HG03103 (cell line): ENCODE measurements around the gene TBC1D22A.

Experiments
- ATAC-seq: cut with Tn5 transposase; IDR thresholded peaks from one replicate; pipeline ENCODE4 v1.9.1; 2021; ENCODE audit warnings: low read depth; ENCODE audit not compliant: unreplicated experiment

Gene TBC1D22A

DNA sequence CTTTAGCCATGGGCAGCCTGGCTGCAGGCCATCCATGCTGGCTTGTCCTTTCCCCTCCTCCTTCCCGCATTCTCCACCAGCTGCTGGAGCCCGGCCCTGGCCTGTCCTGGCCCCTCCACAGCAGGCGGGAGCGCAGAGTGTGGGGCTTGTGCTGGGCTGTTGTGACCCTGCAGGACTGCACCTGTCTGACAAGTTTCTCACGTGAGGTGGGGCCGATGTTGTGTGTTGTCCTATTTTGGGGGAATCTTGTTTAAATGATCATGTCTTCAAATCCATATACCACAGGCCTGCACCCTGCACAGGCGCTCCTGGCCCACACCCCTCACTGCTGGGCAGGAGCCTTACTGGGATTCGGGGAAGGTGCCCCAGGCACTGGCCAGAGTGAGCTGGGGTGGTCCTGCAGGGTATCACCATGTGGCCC lies 30.4 kb downstream of the TBC1D22A start:
- no peak for ATAC-seq

DNA sequence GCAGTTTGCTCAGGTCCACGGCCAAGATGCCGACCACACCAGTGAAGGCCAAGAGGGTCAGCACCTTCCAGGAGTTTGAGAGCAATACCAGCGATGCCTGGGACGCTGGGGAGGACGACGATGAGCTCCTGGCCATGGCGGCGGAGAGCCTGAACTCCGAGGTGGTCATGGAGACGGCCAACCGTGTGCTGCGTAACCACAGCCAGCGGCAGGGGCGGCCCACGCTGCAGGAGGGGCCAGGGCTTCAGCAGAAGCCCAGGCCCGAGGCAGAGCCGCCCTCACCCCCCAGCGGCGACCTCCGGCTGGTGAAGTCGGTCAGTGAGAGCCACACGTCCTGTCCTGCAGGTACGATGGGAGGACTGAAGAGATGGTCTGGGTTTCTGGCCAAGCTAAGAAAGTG lies 31.0 kb downstream of the TBC1D22A start:
- ATAC-seq: no peak

DNA sequence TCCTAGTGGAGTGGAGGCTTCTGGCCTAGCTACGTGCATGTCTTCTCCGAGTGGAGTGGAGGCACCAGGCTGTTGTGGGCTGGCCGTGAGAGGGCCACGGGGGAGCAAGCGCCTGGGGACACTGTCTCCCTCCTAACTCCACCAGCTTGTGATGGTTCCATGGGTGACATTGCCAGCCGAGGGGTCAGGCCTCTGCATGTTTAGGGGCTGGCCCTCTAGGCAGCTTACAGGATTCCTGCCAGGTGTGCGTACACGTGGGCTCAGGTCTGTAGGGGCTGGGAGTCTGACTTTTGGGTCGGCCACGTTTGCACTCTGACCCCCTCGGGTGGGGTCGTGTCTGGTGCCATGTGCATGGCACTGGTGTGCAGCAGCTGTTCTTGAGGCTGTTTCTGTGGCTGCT lies 31.6 kb downstream of the TBC1D22A start:
- no peak for ATAC-seq

DNA sequence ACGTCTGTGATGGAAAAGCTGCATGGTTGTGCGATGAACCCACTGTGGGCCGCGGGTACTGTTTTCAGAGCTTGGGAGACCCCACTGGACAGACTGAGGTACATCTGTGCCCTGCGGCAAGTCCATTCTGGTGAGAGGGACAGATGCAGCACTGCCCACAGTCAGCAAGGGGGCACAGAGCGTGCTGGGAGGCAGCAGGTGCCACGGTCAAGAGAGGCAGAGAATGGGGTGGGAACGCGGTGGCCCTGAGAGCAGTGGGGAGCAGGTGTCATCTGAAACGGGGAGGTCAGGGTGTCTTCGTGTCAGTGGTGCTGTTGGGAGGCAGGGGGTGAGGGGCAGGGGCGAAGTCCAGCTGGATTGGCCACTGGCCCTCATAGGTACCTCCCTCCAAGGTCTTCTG lies 32.0 kb downstream of the TBC1D22A start:
- ATAC-seq: no peak

DNA sequence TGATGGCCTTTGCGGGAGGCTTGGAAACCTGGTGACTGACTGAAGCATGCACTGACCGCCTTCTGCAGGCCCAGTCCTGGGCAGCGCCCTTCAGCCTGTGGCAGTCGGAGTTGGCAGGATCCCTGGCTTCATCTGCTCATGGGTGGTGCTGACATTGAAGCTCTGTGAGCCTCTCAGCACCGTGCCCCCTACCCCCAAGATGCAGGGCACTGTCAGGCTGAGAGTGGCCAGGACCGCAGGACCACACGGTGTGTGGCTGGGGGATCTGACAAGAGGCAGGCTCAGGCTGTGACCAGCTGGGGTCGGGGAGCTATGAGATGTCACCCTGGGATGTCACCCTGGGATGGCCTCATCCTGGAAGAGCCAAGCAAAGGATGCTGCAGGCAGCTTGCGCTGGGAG lies 32.7 kb downstream of the TBC1D22A start:
- no peak for ATAC-seq

DNA sequence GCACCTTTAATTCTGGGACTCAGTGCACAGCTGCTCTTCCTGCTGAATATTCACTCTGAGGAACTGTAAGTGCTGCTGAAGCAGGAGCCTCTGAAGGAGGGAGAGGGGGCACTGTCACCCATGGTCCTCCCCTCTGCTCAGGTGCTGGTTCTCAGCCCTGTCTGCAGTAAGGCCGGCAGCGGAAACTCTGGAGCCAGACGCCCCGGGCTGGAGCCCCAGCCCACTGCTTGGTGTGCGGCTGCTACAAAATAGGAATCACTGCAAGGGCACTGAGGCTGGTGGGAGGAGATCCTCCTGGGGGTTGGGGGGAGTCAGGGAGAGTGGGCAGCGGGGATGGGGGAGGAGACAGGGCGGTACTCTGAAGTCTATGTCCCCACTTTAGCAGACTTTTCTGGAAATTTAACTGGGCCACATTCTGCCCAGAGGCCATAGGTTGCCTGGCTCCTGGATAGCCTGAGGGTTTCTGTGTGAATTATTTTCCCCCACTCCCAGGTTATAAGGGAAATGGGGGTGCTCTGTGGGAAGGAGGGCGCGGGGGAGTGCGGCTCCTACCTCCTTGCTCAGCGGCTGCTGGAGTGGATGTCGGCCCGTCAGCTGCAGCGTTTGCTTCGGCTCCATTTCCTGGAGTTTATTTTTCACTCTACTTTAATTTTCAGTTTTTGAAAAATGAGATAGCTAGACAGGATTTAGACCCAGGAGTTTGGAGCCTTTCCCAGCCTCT lies 33.6 kb downstream of the TBC1D22A start:
- ATAC-seq: no peak

DNA sequence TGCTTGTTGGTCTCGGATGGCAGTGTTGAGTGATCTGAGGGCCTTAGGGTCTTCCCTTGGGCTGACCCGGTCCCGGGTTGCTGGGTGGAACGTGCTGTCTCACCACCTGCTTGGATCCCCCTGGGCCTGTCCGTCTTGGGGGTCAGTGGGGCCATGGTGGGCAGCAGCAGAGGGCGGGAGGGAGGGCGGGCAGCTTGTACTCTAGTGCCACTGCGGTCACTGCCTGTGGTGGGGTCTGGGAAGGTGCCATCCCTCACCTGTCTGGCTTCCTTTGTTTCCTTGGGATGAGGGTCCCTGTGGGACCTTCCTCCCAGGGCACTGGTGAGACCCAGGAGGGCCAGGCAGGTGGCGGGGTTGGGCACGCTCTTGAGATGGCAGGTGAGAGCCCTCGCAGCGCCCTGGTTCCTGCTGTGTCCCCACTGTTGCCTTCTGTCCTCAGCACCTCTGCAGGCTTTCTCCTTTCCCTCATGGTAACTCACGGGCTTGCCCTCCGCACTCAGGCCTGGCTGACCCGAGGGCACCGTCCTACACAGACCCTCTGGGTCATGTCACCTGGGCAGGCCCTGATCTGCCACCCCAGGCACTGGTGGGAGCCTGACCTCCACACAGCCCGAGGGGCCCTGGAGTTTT lies 34.2 kb downstream of the TBC1D22A start:
- ATAC-seq: no peak

DNA sequence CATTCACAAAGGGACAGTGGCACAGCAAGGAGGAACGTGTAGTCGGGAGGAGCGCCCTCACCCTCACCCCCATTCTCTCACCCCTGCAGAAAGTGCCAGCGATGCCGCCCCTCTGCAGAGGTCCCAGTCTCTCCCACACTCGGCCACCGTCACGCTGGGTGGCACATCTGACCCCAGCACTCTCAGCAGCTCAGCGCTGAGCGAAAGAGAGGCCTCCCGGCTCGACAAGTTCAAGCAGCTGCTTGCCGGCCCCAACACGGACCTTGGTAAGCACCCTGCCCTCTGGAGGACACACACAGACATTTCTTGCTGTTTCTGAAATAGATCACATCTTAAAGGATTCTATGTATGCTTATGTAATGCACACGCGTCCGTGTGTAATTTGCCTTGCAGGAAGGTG lies 34.9 kb downstream of the TBC1D22A start:
- ATAC-seq: no peak

DNA sequence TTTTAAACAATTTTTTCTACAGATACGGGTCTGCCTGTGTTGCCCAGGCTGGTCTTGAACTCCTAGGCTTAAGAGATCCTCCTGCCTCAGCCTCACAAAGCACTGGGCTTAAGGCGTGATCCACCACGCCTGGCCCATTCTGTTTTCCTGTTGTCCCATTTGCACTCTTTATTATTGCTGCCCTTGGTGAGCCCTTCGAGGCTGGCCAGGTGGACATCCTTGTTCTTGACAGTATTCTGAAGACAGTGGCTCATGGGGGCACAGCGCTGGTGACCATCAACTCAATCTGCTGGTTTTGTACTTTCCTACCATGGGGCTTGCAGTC lies 35.6 kb downstream of the TBC1D22A start:
- ATAC-seq: no peak

DNA sequence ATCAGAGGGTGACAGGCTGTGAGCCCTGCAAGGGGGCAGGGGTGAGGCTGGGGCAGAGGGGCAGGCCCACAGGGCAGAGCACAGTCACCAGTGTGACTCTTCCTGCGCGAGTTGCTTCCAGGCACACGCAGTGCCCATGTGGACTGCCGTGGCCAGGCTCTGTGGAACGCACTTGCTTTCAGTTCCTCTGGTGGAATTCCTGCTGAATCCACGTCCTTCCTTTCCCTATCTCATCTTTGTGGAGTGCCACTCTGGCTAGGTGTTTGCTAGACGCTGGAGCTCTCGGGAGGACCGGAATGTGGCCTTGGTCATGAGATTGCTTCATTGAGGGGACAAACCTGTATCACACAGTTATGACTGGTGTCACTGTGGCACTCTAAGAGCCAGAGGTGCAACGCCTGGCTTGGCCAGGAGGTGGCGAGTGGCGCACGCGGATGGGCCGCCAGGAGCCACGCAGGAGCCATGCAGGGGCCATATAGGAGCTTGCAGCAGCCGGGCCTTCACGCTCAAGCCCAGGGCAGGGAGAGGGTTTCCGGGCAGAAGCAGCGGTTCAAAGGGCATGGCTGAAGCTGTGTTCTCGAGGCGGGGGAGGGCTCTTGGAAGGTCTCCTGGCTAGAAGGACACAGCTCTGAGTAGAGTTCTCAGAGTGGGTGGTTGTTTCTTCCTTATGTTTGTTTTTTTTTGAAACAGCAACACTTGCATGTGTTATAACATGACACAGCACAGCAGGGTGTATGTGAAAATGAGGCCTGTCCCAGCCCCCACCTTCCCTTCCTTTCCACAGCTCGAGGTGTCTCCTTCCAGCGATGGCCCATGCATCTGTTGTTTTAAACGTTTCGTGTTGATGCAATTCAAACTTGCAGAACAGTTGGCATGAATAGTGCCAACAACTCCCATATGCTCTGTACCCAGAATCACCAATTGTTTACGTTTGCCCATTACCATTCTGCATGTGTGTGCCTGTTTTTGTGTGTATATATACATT lies 36.2 kb downstream of the TBC1D22A start:
- ATAC-seq: peak; percentile 64

DNA sequence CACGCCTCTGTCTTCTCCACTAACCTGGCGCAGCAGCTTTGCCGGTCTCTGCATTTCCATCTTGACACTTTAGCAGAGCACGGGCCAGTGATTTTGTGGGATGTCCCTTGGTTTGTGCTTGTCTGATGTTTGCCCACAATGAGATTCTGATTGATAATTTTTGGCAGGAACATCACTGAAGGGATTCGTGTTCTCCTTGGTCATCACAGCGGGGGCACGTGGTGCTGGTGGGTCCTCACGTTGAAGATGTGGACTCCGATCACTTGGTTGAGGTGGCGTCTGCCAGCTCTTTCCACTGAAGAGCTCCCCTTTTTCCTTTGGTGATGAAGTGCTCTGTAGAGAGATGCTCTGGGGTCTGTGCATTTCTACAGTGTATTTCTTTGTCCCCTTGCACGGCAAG lies 37.2 kb downstream of the TBC1D22A start:
- ATAC-seq: no peak

DNA sequence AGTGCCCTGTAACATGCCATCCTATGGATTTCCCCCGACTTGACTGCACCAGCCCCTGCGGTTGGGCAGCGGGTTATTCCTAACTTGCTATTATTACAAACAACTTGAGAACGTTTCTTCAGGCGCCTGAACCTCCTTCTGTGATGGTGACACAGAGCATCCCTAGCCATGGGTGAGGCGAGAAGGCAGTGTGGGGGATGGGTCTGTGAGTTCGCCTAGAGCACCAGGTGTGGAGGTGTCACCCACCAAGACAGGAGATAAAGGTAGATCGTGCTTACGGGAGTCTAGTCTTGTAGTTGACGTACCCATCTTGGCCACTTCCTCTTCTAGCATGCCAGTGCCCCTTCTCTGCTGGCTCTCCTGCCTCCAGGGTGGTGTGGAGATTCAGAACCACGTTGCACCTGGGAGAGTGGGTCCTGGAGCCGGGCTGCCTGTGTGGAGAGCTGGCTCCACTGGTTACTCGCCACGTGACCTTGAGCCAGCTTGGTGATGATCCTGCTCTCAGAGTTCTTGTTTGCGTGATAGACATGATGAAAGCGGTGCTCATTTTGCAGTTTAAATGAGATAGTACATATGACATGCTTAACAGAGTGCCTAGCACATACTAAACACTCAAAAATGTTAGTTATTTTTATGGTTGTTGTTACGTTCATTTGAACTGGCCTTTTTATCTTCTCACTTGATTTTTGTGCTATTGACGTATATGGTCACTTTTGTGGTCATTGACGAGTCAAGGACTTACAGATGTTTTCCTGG lies 37.8 kb downstream of the TBC1D22A start:
- ATAC-seq: no peak

DNA sequence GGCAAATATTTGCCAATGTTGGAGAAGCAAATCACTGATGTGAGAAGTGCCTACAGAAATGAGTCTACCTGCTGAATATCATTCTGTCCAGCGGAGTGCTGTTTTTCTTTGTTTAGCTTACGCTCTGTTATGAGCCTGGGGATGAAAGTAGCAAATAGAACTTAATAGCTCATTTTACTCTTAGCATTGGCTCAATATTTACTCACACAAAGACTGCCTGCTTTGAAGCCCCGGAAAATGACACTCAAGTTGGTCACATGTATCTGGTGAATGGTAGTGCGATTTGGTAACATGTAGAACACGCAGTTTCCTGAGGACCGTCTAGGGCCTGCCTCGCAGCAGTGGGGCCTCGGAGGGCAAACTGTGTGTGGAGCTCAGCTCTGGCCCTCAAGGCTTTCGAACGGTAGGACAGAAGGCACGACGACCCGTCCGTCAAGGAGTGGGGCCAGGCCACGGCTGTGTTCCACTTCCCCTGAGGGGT lies 38.9 kb downstream of the TBC1D22A start:
- no peak for ATAC-seq

DNA sequence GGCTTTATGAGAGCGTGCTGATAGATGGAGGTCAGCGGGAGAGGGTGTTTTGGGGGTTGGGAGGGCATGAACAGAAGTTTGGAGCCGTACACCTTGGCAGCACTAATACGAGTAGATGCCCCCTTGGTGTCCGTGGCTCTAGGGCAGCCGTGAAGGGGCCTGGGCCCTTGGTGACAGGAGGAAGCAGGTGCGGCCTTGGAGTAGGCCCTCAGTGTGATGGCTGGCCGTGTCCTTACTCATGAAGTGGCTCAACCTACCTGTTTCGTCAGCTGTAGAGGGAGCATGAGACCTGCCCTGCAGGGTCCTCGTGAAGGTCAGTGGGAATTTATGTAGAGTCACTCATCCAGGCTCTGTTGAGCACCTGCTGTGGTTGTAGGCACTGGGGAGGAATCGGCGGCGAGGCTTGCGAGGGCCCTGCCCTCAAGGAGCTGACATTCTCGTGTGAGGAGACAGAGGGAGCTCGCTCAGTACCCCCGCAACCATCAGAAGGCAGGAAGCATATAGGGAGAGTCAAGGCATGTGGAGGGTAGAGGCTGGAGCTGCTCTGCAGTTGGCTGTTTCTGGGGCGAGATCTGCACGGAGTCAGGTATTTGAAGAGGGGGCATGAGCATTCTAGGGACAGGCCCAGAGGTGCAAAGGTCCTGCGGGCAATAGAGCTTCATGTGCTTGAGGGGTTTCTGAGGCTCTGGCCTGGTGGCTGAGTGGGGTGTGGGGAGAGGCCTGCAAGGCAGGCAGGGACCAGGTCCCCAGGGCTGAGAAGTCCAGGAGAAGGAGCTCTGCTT lies 39.6 kb downstream of the TBC1D22A start:
- ATAC-seq: no peak

DNA sequence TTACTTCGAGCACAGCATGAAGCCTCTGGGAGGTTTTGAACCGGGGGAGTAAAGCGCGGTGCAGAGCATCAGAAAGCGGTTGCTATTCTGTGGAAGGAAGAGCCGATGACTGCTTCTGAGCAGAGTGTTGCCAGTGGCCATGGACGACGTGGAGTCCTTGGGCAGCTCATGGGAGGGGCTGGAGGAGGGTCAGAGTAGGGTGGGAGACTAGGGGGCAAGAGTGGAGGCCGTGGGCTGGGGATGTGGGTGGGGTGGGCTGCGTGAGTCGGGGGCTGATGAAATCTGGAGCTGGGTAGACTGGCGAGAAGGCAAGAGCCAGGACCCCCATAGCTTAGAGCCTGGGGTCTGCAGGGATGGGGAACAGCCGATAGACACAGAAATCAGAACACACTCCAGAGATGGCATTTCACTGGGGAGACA lies 40.2 kb downstream of the TBC1D22A start:
- no peak for ATAC-seq

DNA sequence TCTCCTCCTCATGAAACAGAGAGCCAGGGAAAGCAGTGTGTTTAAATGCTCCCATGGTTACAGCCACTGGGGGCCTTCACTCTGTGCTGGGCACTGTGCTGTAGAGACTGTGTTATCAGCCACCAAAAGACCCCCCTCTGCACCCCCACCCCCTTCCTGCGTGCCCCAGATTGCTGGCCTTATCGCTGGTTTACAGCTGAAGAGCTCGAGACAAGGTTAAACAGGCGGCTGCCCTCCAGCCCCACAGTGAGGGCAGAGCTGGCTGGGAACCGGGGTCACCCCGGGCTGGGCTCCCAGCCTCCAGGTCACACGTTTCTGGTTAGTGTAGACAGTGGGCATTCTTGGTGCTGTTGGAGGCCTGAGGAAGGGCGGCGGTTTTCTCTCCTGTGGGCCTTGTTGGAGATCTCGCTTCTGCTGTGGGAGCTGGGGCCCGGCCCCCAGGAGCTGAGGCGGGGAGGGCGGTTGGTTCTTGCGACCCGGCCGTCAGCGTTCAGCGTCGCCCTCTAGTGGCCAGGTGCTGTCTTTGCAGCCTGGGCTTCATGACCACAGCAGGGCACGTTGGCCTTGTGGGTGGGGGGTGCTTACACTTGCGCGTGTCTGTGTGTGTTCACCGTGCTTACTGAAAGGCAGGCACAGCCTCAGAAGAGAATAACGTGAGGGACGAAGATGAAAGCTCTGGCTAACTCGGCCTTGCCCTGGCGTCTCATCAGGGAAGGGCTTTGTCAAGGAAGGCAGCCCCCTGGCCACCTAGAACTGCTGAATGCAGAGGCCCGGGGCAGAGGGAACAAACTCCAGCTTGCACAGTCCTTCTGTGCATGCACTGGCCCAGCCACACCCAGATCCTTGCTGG lies 40.8 kb downstream of the TBC1D22A start:
- ATAC-seq: no peak

DNA sequence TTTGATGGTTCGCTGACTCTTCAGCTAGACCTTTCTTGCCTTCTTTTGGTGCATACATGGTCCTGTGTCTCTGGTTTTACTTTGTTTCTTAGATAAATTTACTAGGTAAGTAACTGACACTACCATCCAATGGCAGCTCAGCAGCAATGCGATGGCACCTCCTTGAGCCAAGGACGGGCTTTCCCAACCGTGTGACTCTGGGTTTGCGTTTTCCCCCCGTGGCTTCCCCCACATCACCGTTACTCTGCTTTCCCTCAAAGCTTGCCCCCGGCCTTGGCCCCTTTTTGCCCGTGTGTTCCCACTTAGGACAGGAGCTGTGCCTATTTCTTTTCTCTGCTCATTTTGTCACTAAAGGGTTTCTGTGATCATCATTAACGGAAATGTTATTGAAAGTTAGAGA lies 41.5 kb downstream of the TBC1D22A start:
- no peak for ATAC-seq

DNA sequence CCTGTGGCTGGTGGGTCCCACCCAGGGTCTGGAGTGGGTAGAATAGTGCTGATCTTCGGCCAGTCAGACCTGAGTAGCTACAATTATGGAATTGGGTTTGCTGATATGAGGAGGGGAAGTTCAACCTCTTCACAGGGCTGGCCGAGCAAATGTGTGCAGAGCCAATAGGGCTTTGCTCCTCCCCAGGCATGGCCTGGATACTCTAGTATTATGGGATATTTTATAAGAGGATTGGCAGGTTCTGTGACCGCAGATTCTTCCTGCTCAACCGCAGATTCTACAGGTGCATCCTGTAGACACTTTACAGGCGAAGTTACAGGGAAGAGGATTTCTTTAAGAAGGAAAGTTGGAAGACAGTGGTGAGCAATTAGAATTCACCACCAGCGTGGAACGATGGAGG lies 44.3 kb downstream of the TBC1D22A start:
- ATAC-seq: no peak

DNA sequence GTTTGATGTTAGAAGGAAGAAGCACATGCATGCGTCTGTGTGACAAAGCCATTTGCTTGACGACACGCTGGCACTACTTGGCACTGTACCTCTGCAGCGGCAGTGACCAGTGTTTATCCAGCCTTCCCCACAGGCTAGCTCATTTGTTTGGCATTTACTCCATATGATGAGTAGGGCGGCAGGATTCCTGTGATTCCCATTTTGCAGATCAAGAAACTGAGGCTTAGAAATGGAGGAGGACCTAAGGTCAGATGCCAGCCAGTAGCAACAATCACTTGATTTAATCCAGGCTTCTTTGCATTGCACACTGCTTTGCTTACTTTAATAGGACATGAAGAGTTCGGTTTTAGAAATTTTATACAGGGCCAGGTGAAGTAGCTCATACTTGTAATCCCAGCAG lies 45.0 kb downstream of the TBC1D22A start:
- no peak for ATAC-seq
